ENCODE measurements around the gene MUC15.

GRCh38 chr11:26556582-26556981, 15.5 kb downstream of the MUC15 start:
- TF ChIP-seq OSR1 (CRISPR knock-in tag; IDR thresholded peaks at IDR 0.05) (no peak), ZNF70 (CRISPR knock-in tag; IDR thresholded peaks at IDR 0.05) (no peak), ARNTL (CRISPR knock-in tag; IDR thresholded peaks at IDR 0.05; ENCODE audit: borderline replicate concordance, low read depth) (no peak), TOX (CRISPR knock-in tag; IDR thresholded peaks at IDR 0.05; ENCODE audit: borderline replicate concordance) (no peak)

All from SK-N-SH treated with all-trans-retinoic acid at 6 μM for 48 hours (cell line).